HL-60 (cell line): ENCODE results near the gene CXCL16.

Experiments used
- GABPA ChIP-seq: IDR thresholded peaks from 2 replicates; pipeline ENCODE4 v1.6.1; 2012; ENCODE audit warnings: low read depth
- POLR2AphosphoS5 ChIP-seq: IDR thresholded peaks from 2 replicates; pipeline ENCODE4 v1.6.1; 2012; ENCODE audit warnings: low read depth
- SPI1 ChIP-seq: IDR thresholded peaks from 2 replicates; pipeline ENCODE4 v1.6.1; 2012; ENCODE audit warnings: low read depth, mild to moderate bottlenecking, borderline replicate concordance
- TF ChIP-seq, protein P1 (sequence below): IDR thresholded peaks from 2 replicates; pipeline ENCODE4 v1.6.1; 2012; ENCODE audit warnings: low read depth; ENCODE audit not compliant: insufficient replicate concordance
- TF ChIP-seq, protein P2 (sequence below): IDR thresholded peaks from one replicate; pipeline ENCODE4 v1.5.1; 2011; ENCODE audit warnings: low read length, control low read depth, inconsistent platforms; ENCODE audit not compliant: insufficient read depth

DNA sequence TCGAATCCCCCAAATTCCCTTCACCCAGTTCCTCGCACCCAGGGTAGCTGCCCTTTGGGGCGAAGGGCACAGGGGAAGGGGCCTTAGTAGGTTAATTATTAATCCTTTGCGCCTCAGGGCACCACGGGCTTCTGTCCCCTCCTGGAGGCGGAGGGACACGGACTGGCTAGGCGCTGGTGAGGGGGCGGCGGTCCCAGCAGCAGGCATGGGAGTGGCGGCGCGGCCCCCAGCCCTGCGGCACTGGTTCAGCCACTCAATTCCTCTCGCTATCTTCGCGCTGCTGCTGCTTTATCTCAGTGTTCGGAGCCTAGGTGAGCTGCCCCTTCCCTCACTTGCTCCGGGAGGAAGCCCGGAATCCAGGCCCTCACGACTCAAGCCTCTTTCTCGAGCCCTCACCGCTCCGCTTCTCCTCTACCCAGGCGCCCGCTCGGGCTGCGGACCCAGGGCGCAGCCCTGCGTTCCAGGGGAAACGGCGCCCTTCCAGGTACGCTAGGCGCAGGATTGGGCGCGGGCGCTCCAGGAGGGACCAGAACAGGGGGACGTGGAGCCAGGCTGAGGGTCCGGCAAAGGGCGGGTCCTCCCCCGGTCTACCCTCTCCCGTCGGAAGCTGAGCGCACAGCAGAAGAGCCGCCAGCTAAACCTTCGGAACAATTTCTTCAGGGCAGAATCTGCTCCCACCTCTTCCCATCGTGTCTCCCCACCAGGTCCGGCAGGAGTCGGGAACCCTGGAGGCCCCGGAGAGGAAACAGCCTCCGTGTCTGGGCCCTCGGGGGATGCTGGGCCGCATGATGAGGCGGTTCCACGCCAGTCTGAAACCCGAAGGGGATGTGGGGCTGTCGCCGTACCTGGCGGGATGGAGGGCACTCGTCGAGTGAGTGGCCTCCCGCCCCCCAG, 49.3 kb upstream of the CXCL16 start, which contains the start of gene GLTPD2:
- TF ChIP-seq, protein P1, sequence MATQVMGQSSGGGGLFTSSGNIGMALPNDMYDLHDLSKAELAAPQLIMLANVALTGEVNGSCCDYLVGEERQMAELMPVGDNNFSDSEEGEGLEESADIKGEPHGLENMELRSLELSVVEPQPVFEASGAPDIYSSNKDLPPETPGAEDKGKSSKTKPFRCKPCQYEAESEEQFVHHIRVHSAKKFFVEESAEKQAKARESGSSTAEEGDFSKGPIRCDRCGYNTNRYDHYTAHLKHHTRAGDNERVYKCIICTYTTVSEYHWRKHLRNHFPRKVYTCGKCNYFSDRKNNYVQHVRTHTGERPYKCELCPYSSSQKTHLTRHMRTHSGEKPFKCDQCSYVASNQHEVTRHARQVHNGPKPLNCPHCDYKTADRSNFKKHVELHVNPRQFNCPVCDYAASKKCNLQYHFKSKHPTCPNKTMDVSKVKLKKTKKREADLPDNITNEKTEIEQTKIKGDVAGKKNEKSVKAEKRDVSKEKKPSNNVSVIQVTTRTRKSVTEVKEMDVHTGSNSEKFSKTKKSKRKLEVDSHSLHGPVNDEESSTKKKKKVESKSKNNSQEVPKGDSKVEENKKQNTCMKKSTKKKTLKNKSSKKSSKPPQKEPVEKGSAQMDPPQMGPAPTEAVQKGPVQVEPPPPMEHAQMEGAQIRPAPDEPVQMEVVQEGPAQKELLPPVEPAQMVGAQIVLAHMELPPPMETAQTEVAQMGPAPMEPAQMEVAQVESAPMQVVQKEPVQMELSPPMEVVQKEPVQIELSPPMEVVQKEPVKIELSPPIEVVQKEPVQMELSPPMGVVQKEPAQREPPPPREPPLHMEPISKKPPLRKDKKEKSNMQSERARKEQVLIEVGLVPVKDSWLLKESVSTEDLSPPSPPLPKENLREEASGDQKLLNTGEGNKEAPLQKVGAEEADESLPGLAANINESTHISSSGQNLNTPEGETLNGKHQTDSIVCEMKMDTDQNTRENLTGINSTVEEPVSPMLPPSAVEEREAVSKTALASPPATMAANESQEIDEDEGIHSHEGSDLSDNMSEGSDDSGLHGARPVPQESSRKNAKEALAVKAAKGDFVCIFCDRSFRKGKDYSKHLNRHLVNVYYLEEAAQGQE, result no peak
- TF ChIP-seq, protein P2, sequence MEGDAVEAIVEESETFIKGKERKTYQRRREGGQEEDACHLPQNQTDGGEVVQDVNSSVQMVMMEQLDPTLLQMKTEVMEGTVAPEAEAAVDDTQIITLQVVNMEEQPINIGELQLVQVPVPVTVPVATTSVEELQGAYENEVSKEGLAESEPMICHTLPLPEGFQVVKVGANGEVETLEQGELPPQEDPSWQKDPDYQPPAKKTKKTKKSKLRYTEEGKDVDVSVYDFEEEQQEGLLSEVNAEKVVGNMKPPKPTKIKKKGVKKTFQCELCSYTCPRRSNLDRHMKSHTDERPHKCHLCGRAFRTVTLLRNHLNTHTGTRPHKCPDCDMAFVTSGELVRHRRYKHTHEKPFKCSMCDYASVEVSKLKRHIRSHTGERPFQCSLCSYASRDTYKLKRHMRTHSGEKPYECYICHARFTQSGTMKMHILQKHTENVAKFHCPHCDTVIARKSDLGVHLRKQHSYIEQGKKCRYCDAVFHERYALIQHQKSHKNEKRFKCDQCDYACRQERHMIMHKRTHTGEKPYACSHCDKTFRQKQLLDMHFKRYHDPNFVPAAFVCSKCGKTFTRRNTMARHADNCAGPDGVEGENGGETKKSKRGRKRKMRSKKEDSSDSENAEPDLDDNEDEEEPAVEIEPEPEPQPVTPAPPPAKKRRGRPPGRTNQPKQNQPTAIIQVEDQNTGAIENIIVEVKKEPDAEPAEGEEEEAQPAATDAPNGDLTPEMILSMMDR, result no peak
- TF ChIP-seq POLR2AphosphoS5 (no peak), SPI1 (no peak), GABPA (no peak)
